K562 (cell line): ENCODE data around the gene ILKAP. TPM values are rescaled to one million over a fixed set of nuclear protein-coding genes. Genes with fewer than 3 reads are reported as not detected.

Source experiments
- E4F1 ChIP-seq: fragments of 250-450 bp; sonication (Bioruptor Pico); IDR thresholded peaks from 2 replicates; pipeline ENCODE4 v1.5.0; 2021; ENCODE audit warnings: mild to moderate bottlenecking, borderline replicate concordance
- MNT ChIP-seq, 2 experiments: fragments of 450-650 bp; conservative IDR thresholded peaks; 2 replicates each; pipeline ENCODE4 v1.6.1; 2017; ENCODE audit warnings: mild to moderate bottlenecking in 2 of 2, moderate library complexity in 2 of 2
- NCOA4 ChIP-seq: fragments of 450-650 bp; IDR thresholded peaks from 2 replicates; pipeline ENCODE4 v1.6.1; 2018; ENCODE audit warnings: mild to moderate bottlenecking; ENCODE audit not compliant: partially characterized antibody
- PHF21A ChIP-seq: fragments of 450-650 bp; IDR thresholded peaks from 2 replicates; pipeline ENCODE4 v1.6.1; 2017; ENCODE audit warnings: low read depth, borderline replicate concordance
- PPARD ChIP-seq: fragments of 250-450 bp; sonication (Bioruptor Pico); IDR thresholded peaks from 2 replicates; pipeline ENCODE4 v1.8.0; 2022; ENCODE audit warnings: inconsistent platforms, mild to moderate bottlenecking, moderate library complexity
- RREB1 ChIP-seq: fragments of 250-450 bp; sonication (Bioruptor Pico); IDR thresholded peaks from 2 replicates; pipeline ENCODE4 v1.4.0; 2020
- SRSF9 ChIP-seq: fragments of 200-400 bp; formaldehyde crosslinking; IDR thresholded peaks from 2 replicates; pipeline ENCODE4 v1.6.1; 2017; ENCODE audit warnings: low read depth, low read length, borderline replicate concordance
- UBTF ChIP-seq, 2 experiments: IDR thresholded peaks; 2 replicates each; pipeline ENCODE4 v1.6.1; 2012; ENCODE audit warnings: improper control_type of control experiment in 2 of 2, low read depth in 2 of 2, low read length in 2 of 2, borderline replicate concordance in 1 of 2
- ZNF277 ChIP-seq: fragments of 250-450 bp; sonication (Bioruptor Pico); IDR thresholded peaks from 2 replicates; pipeline ENCODE4 v1.8.0; 2022; ENCODE audit warnings: inconsistent platforms, mild to moderate bottlenecking, moderate library complexity, borderline replicate concordance
- polyA plus RNA-seq, 8 experiments: library from polyadenylated mRNA; depleted of rRNA in 4 of 8; stranded (reverse) in 5 of 8; unstranded in 3 of 8; fragments of >200 nt; fragmentation: Nextera tagmentation in 2 of 8; fragmentation: Illumina TruSeq in 1 of 8; extraction: Ambion mirVana in 2 of 8; extraction: Trizol in 1 of 8; gene quantifications; 2 replicates each; pipeline versions ENCODE4 v1.2.1 to v1.2.3, GENCODE V29; 2011 to 2014; ENCODE audit warnings: inconsistent platforms in 1 of 8, missing spikeins in 1 of 8
- total RNA-seq, 7 experiments: library from RNA; depleted of rRNA in 6 of 7; stranded (reverse); fragments of >200 nt in 6 of 7; fragmentation: Illumina TruSeq in 2 of 7; extraction: Trizol in 2 of 7; gene quantifications; 2 replicates each; pipeline versions ENCODE4 v1.2.1 to v1.2.3, GENCODE V29; 2011 to 2021; ENCODE audit warnings: low replicate concordance in 1 of 7

The ILKAP gene
- total and polyA plus RNA-seq, 9 of the 15 experiments (the other 6 are each of a cell fraction or from before 2014, with no cell fraction given): 3.1 to 43.9 (median 20.7) TPM

GRCh38 chr2:238238766-238239542, 35.5 kb upstream of the ILKAP start (continued):
- no peak for TF ChIP-seq PPARD
- TF ChIP-seq UBTF (IDR thresholded peaks at IDR 0.05; ENCODE audit: borderline replicate concordance in 1 of 2, low read depth in 2 of 2, low read length in 2 of 2): 0 out of 4 replicates have a peak, but pooled peaks of 1 of the 2 experiments have one; percentile 27
- TF ChIP-seq RREB1: no peak
- no peak for TF ChIP-seq ZNF277 (CRISPR knock-in tag)
- peak; percentile 73 to 81 for TF ChIP-seq MNT (conservative IDR thresholded peaks at IDR 0.05)
- no peak for TF ChIP-seq NCOA4
- TF ChIP-seq PHF21A: no peak
- TF ChIP-seq E4F1: no peak
- TF ChIP-seq SRSF9: no peak
